Subcutaneous adipose tissue (tissue), 4 donors: Measurements from ENCODE around the gene ADAMTS17. TPM values are rescaled to one million over a fixed set of nuclear protein-coding genes. Genes with fewer than 3 reads are reported as not detected.

Source experiments
- total RNA-seq, 4 donors: library from RNA; depleted of rRNA; stranded (reverse); fragments of >200 nt; gene quantifications; one replicate each; pipeline ENCODE4 v1.1.0, GENCODE V29; 2016
- TF ChIP-seq, protein P1 (sequence below): fragments of 450-650 bp; IDR thresholded peaks from one replicate; pipeline ENCODE4 v1.5.1; 2016; ENCODE audit warnings: low read depth, mild to moderate bottlenecking, control low read depth, antibody characterized with exemption, moderate library complexity

The ADAMTS17 gene
- total RNA-seq, 4 donors from 2014 or later: 0.49 to 5.3 (median 2.5) TPM

- TF ChIP-seq, protein P1, sequence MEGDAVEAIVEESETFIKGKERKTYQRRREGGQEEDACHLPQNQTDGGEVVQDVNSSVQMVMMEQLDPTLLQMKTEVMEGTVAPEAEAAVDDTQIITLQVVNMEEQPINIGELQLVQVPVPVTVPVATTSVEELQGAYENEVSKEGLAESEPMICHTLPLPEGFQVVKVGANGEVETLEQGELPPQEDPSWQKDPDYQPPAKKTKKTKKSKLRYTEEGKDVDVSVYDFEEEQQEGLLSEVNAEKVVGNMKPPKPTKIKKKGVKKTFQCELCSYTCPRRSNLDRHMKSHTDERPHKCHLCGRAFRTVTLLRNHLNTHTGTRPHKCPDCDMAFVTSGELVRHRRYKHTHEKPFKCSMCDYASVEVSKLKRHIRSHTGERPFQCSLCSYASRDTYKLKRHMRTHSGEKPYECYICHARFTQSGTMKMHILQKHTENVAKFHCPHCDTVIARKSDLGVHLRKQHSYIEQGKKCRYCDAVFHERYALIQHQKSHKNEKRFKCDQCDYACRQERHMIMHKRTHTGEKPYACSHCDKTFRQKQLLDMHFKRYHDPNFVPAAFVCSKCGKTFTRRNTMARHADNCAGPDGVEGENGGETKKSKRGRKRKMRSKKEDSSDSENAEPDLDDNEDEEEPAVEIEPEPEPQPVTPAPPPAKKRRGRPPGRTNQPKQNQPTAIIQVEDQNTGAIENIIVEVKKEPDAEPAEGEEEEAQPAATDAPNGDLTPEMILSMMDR: no peak
Observed at GRCh38 chr15:100314809-100315400, 26.9 kb downstream of the ADAMTS17 start.

DNA sequence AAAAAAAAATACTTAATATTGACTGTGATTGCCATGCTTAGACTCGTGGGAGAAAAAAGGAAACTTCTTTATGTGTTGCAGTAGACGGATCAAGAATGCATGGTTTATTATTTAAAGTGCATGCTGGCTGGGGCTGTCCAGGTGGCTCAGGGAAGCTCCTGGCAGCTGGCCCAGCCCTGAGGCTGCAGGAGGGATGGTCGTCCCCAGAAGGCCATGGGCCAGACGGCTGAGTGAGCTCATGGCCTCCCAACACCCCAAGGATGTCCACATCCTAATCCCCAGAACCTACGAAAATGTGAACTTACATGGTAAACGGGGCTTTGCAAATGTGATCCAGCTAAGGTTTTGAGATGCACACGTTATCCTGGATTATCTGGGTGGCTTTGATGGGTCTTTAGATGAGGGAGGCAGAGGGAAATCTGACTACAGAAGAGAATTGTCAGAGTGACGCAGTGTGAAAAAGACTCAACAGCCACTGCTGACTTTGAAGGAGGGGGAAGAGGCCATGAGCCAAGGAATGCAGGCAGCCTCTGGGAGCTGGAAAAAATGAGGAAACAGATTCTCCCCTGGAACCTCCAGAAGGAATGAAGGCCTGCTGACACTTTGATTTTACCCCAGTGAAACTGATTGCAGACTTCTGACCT lies 29.8 kb downstream of the ADAMTS17 start:
- TF ChIP-seq, protein P1: no peak

GRCh38 chr15:100311154-100311625 lies 30.6 kb downstream of the ADAMTS17 start:
- TF ChIP-seq, protein P1: no peak

GRCh38 chr15:100310513-100311153 lies 31.1 kb downstream of the ADAMTS17 start:
- TF ChIP-seq, protein P1: no peak

- TF ChIP-seq, protein P1: no peak
Observed at GRCh38 chr15:100310041-100310405, 31.8 kb downstream of the ADAMTS17 start.

GRCh38 chr15:100309109-100310040 lies 32.4 kb downstream of the ADAMTS17 start:
- TF ChIP-seq, protein P1: no peak

GRCh38 chr15:100308608-100309007 lies 33.2 kb downstream of the ADAMTS17 start:
- TF ChIP-seq, protein P1: no peak
